Right lobe of liver (tissue), 4 donors: ENCODE measurements around the gene IL17RA.

Experiments used
- POLR2A ChIP-seq: fragments of 450-650 bp; IDR thresholded peaks from one replicate; pipeline ENCODE4 v1.6.1; 2017; ENCODE audit warnings: antibody characterized with exemption, mild to moderate bottlenecking
- TF ChIP-seq, protein P1 (sequence below), 4 donors: fragments of 200-600 bp in 3 of 4; fragments of 450-650 bp in 1 of 4; IDR thresholded peaks; one replicate each; pipeline versions ENCODE4 v1.5.1 to v1.8.0; 2016 to 2022; ENCODE audit warnings: antibody characterized with exemption in 4 of 4, mild to moderate bottlenecking in 2 of 4
- donor health status: DM: no; HTN: no; CAD: no.
- donor health status: DM: no; HTN: no; CAD: no.
- donor health status: DM: no; HTN: yes; CAD: no.

DNA sequence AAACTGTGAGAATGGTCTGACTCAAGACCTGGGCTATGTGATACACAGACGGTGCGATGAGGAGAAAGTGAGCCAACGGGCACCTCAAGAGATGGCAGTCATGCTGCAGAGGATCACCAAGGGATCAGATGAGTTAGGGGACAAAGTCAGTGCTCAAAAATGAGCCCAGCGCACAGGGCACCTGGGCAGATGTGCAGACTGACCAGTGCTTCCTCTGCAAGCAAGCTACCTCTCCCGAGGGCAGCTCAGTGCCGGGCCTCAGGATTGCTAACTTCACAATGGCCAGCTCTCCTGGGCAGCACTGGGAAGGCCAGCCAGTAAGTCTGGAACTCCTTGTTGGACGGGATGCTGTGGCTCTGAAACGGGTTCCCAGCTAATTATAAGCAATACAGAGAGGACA, 59.0 kb downstream of the IL17RA start:
- TF ChIP-seq, protein P1, sequence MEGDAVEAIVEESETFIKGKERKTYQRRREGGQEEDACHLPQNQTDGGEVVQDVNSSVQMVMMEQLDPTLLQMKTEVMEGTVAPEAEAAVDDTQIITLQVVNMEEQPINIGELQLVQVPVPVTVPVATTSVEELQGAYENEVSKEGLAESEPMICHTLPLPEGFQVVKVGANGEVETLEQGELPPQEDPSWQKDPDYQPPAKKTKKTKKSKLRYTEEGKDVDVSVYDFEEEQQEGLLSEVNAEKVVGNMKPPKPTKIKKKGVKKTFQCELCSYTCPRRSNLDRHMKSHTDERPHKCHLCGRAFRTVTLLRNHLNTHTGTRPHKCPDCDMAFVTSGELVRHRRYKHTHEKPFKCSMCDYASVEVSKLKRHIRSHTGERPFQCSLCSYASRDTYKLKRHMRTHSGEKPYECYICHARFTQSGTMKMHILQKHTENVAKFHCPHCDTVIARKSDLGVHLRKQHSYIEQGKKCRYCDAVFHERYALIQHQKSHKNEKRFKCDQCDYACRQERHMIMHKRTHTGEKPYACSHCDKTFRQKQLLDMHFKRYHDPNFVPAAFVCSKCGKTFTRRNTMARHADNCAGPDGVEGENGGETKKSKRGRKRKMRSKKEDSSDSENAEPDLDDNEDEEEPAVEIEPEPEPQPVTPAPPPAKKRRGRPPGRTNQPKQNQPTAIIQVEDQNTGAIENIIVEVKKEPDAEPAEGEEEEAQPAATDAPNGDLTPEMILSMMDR (IDR thresholded peaks at IDR 0.05), result no peak
- no peak for TF ChIP-seq POLR2A
